ENCODE measurements around the gene SEL1L3.

GRCh38 chr4:25723409-25723808 lies 139.4 kb downstream of the SEL1L3 start:
- TF ChIP-seq CTCF (IDR thresholded peaks at IDR 0.05; ENCODE audit: insufficient read depth, low read depth, low read length) (no peak), EZH2 (IDR thresholded peaks at IDR 0.05; ENCODE audit: insufficient read depth, low read length) (no peak)

Measured in astrocyte (in vitro differentiated cells and primary cell).